OCI-LY7 (cell line): ENCODE data around the gene SLFN12L. TPM values are rescaled to one million over a fixed set of nuclear protein-coding genes. Genes with fewer than 3 reads are reported as not detected.

Experiments used
- BruUV-seq: library from RNA; stranded (reverse); fragments of 400-500 nt; replicated peaks from 2 replicates; lab custom pipeline; 2021; lab: Mats Ljungman, UMichigan
- CTCF ChIA-PET: fragments of 300-600 bp; sonication (Branson Sonifier 250); formaldehyde crosslinking; loops from one replicate; lab custom pipeline; 2022; ENCODE audit warnings: antibody characterized with exemption; ENCODE audit not compliant: unreplicated experiment; lab: Charles Lee
- POLR2A ChIA-PET: fragments of 300-600 bp; sonication (Branson Sonifier 250); formaldehyde crosslinking; loops from one replicate; lab custom pipeline; 2022; ENCODE audit warnings: antibody characterized with exemption; lab: Charles Lee
- DNase-seq: peaks from one replicate; pipeline ENCODE4 v3.0.0-alpha.2; 2015; ENCODE audit warnings: low spot score
- H2AFZ ChIP-seq: fragments of 200-600 bp; sonication (generic), shearing (Covaris generic); 2 replicates; pipeline ENCODE4 v1.6.1; 2014; ENCODE audit warnings: mild to moderate bottlenecking, antibody characterized with exemption, low read length, moderate library complexity
- H3K27ac ChIP-seq: fragments of 200-600 bp; sonication (generic); 2 replicates; pipeline ENCODE4 v1.5.1; 2014; ENCODE audit warnings: mixed run types, low read depth, mild to moderate bottlenecking, moderate library complexity, low read length, inconsistent platforms; ENCODE audit not compliant: poor library complexity, severe bottlenecking
- H3K36me3 ChIP-seq: fragments of 200-600 bp; sonication (generic); 2 replicates; pipeline ENCODE4 v1.6.1; 2014; ENCODE audit warnings: mild to moderate bottlenecking, antibody characterized with exemption, low read length, moderate library complexity, mixed read lengths; ENCODE audit not compliant: insufficient read depth
- H3K4me1 ChIP-seq: fragments of 200-600 bp; sonication (generic); 2 replicates; pipeline ENCODE4 v1.5.1; 2014; ENCODE audit warnings: mild to moderate bottlenecking, low read length; ENCODE audit not compliant: insufficient read depth, poor library complexity, severe bottlenecking
- H3K4me2 ChIP-seq: fragments of 200-600 bp; sonication (generic); 2 replicates; pipeline ENCODE4 v1.6.1; 2014; ENCODE audit warnings: mild to moderate bottlenecking, low read length
- H3K4me3 ChIP-seq: fragments of 200-600 bp; sonication (generic); 2 replicates; pipeline ENCODE4 v1.5.1; 2014; ENCODE audit warnings: mild to moderate bottlenecking, low read depth, low read length; ENCODE audit not compliant: poor library complexity, severe bottlenecking
- H3K79me2 ChIP-seq: fragments of 200-600 bp; sonication (generic); 2 replicates; pipeline ENCODE4 v1.6.1; 2016; ENCODE audit warnings: low read depth, mild to moderate bottlenecking, low read length, moderate library complexity, mixed read lengths; ENCODE audit not compliant: insufficient read depth
- H3K9me2 ChIP-seq: fragments of 200-600 bp; sonication (generic); 2 replicates; pipeline ENCODE4 v1.6.1; 2016; ENCODE audit warnings: mild to moderate bottlenecking, low read length, mixed read lengths; ENCODE audit not compliant: insufficient read depth
- H3K9me3 ChIP-seq: fragments of 200-600 bp; sonication (generic); 2 replicates; pipeline ENCODE4 v1.6.1; 2014; ENCODE audit warnings: mild to moderate bottlenecking, mixed run types, low read length, mixed read lengths
- H4K20me1 ChIP-seq: fragments of 200-600 bp; sonication (generic); 2 replicates; pipeline ENCODE4 v1.6.1; 2014; ENCODE audit warnings: mild to moderate bottlenecking, antibody characterized with exemption, low read length, moderate library complexity, mixed read lengths; ENCODE audit not compliant: insufficient read depth
- CTCF ChIP-seq: fragments of 200-600 bp; sonication (generic); conservative IDR thresholded peaks from 2 replicates; pipeline ENCODE4 v1.5.1; 2014; ENCODE audit warnings: mild to moderate bottlenecking, antibody characterized with exemption, low read length, moderate library complexity, mixed read lengths
- EZH2phosphoT487 ChIP-seq: fragments of 200-600 bp; sonication (generic); IDR thresholded peaks from 2 replicates; pipeline ENCODE4 v1.6.1; 2018; ENCODE audit warnings: low read depth, borderline replicate concordance, mild to moderate bottlenecking, mixed run types, antibody characterized with exemption, low read length, moderate library complexity, mixed read lengths
- intact Hi-C: fragments of 100-400 bp; cut with micrococcal nuclease; formaldehyde crosslinking; loops from one replicate; pipeline ENCODE4 v1.10.0; 2022; ENCODE audit not compliant: unreplicated experiment
- total RNA-seq, 2 experiments: library from RNA; depleted of rRNA in 1 of 2; stranded (reverse); fragments of >200 nt in 1 of 2; shearing (Covaris generic) in 1 of 2; gene quantifications; 2 replicates each; pipeline ENCODE4 v1.2.3, GENCODE V29; 2014 to 2022

Gene SLFN12L
- total RNA-seq, 2 experiments from 2014 or later, result not detected

- Histone ChIP-seq H3K9me3 (no peaks in the 10 kb centered on the region), H3K36me3 (no peaks in the 10 kb centered on the region), H3K79me2 (no peaks in the 10 kb centered on the region), H3K9me2 (no peaks in the 10 kb centered on the region), H4K20me1 (no peaks in the 10 kb centered on the region), H3K4me1 (no peaks in the 10 kb centered on the region), H3K27ac (no peak overlapping the region), H3K4me3 (no peak overlapping the region), H3K4me2 (no peak overlapping the region), H2AFZ (no peak overlapping the region)
- CTCF ChIA-PET, result no interaction called here
- intact Hi-C loops, result no loop called here
- DNase-seq, result no peak
- POLR2A ChIA-PET, result no interaction called here
- TF ChIP-seq CTCF (no peak), EZH2phosphoT487 (no peak)
- no TSS peak for BruUV-seq
Observed at GRCh38 chr17:35477248-35477647, 60.2 kb downstream of the SLFN12L start.

GRCh38 chr17:35476283-35476820 lies 61.1 kb downstream of the SLFN12L start:
- TF ChIP-seq EZH2phosphoT487, result no peak
- no peak for TF ChIP-seq CTCF
- intact Hi-C loops, result no loop called here
- no peaks in the 10 kb centered on the region for H3K9me3 ChIP-seq
- no TSS peak for BruUV-seq
- H3K4me1 ChIP-seq, result no peaks in the 10 kb centered on the region
- ChIA-PET POLR2A (interaction anchor here (0.6 to 0.7 kb wide), 2 partner anchors 314 to 1650 kb away, joined by 3 to 4 read pairs; no protein-coding TSS in a partner anchor), CTCF (no interaction called here)
- no peaks in the 10 kb centered on the region for H4K20me1 ChIP-seq
- H3K27ac ChIP-seq, result no peak overlapping the region
- H3K4me2 ChIP-seq, result no peak overlapping the region
- no peak for DNase-seq
- no peak overlapping the region for H3K4me3 ChIP-seq
- no peaks in the 10 kb centered on the region for H3K9me2 ChIP-seq
- H2AFZ ChIP-seq, result no peak overlapping the region
- H3K79me2 ChIP-seq, result no peaks in the 10 kb centered on the region
- no peaks in the 10 kb centered on the region for H3K36me3 ChIP-seq

- POLR2A ChIA-PET, result no interaction called here
- DNase-seq, result no peak
Observed at GRCh38 chr17:35468475-35468874, 69.0 kb downstream of the SLFN12L start.

More at GRCh38 chr17:35468475-35468874, 69.0 kb downstream of the SLFN12L start:
- Histone ChIP-seq H3K9me3 (no peaks in the 10 kb centered on the region), H3K27ac (no peak overlapping the region), H3K4me3 (no peak overlapping the region), H3K4me2 (no peak overlapping the region), H3K36me3 (no peaks in the 10 kb centered on the region), H4K20me1 (no peaks in the 10 kb centered on the region), H2AFZ (no peak overlapping the region), H3K79me2 (no peaks in the 10 kb centered on the region), H3K9me2 (no peaks in the 10 kb centered on the region), H3K4me1 (no peaks in the 10 kb centered on the region)
- CTCF ChIA-PET, result no interaction called here
- no TSS peak for BruUV-seq
- intact Hi-C loops, result no loop called here
- TF ChIP-seq CTCF (no peak), EZH2phosphoT487 (no peak)
